ENCODE data around the gene PNPLA5.
"Not testable (repeated sequence)": the region's sequence is repeated elsewhere in the genome, so short reads cannot be mapped to it uniquely, and the experiment has no call there.

The PNPLA5 gene

GRCh38 chr22:43891360-43892182 is at the start of gene PNPLA5:
TSS of gene PNPLA5 (minus strand) at chr22:43892013. CDS start at chr22:43891880, 133 bp downstream.
- no peak for DNase-seq (ENCODE audit: low read depth)

- no peak for DNase-seq (ENCODE audit: low read depth)
Observed at GRCh38 chr22:43941449-43941848, 49.6 kb upstream of the PNPLA5 start.

GRCh38 chr22:43931771-43932170 is 40.0 kb upstream of the PNPLA5 start:
- no peak for DNase-seq (ENCODE audit: low read depth)

GRCh38 chr22:43928908-43929307 is 37.1 kb upstream of the PNPLA5 start:
- DNase-seq (ENCODE audit: low read depth): no peak

- no peak for DNase-seq (ENCODE audit: low read depth)
Observed at GRCh38 chr22:43928468-43928867, 36.7 kb upstream of the PNPLA5 start.

- DNase-seq (ENCODE audit: low read depth): no peak
Observed at GRCh38 chr22:43926349-43926710, 34.5 kb upstream of the PNPLA5 start.

GRCh38 chr22:43925433-43926348 is 33.9 kb upstream of the PNPLA5 start:
- no peak for DNase-seq (ENCODE audit: low read depth)

GRCh38 chr22:43924877-43925276 is 33.1 kb upstream of the PNPLA5 start:
- DNase-seq (ENCODE audit: low read depth): no peak

- DNase-seq (ENCODE audit: low read depth): peak; percentile 54
Observed at GRCh38 chr22:43923631-43924464, 32.0 kb upstream of the PNPLA5 start, which contains the start of gene PNPLA3. TSS of gene PNPLA3 (plus strand) at chr22:43923805. CDS start at chr22:43923912, 107 bp downstream.

GRCh38 chr22:43923191-43923590 is 31.4 kb upstream of the PNPLA5 start:
- no peak for DNase-seq (ENCODE audit: low read depth)

GRCh38 chr22:43922123-43922522 is 30.3 kb upstream of the PNPLA5 start:
- no peak for DNase-seq (ENCODE audit: low read depth)

GRCh38 chr22:43921370-43921769 is 29.6 kb upstream of the PNPLA5 start:
- no peak for DNase-seq (ENCODE audit: low read depth)

GRCh38 chr22:43919106-43919973 is 27.5 kb upstream of the PNPLA5 start:
- DNase-seq (ENCODE audit: low read depth): no peak

GRCh38 chr22:43917521-43917920 is 25.7 kb upstream of the PNPLA5 start:
- no peak for DNase-seq (ENCODE audit: low read depth)

- DNase-seq (ENCODE audit: low read depth): no peak
Observed at GRCh38 chr22:43911351-43911750, 19.5 kb upstream of the PNPLA5 start.

GRCh38 chr22:43910178-43910695 is 18.4 kb upstream of the PNPLA5 start:
- no peak for DNase-seq (ENCODE audit: low read depth)

- DNase-seq (ENCODE audit: low read depth): no peak
Observed at GRCh38 chr22:43909708-43910107, 17.9 kb upstream of the PNPLA5 start.

- DNase-seq (ENCODE audit: low read depth): no peak
Observed at GRCh38 chr22:43905681-43906080, 13.9 kb upstream of the PNPLA5 start.

GRCh38 chr22:43904412-43904811 is 12.6 kb upstream of the PNPLA5 start:
- not testable (repeated sequence) for DNase-seq (ENCODE audit: low read depth)

GRCh38 chr22:43903033-43903432 is 11.2 kb upstream of the PNPLA5 start:
- DNase-seq (ENCODE audit: low read depth): not testable (repeated sequence)

All from non-pigmented ciliary epithelial cell (primary cell).